Activated T-cell treated with anti-CD3 and anti-CD28 coated beads for 48 hours (primary cell): ENCODE data around the gene TEAD2.

Experiments
- DNase-seq: peaks from one replicate; pipeline ENCODE4 v3.0.0-alpha.2; 2020; ENCODE audit warnings: low read depth

The TEAD2 gene

GRCh38 chr19:49362048-49362928 is at the start of gene TEAD2:
Gene TEAD2, minus strand, starts transcription at chr19:49362416. Its CDS starts 2,341 bp downstream, at chr19:49360075.
- DNase-seq, result no peak

DNA sequence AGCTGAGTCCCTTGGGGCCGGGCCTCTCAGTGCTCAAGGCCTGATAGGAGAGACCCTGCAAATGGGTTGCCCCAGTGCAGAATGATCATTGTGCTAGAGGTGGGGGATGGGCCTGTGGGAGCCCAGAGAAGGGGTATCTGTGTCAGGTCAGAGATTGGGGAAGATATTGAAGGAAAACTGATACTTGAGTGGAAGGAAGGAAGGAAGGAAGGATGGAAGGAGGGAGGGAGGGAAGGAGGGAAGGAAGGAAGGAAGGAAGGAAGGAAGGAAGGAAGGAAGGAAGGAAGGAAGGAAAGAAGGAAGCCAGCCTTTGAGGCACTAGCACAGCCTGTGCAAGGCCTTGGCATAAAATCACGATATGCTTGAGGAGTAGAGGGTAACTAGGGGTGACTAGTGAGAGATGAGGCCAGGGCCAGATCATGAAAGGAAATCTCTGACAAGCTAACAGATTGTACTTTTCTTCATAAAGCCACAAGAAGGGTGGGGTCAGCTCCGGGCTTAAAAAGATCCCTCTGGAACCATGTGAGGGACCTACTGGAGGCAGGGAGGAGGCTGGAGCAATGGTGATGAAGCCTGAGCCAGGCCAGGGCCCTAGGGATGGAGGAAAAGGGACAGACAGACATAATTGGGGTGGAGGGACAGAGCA is 49.6 kb upstream of the TEAD2 start:
- DNase-seq, result no peak

- no peak for DNase-seq
Observed at GRCh38 chr19:49409441-49410029, 47.3 kb upstream of the TEAD2 start.

GRCh38 chr19:49408816-49409440 is 46.7 kb upstream of the TEAD2 start:
- DNase-seq, result no peak

DNA sequence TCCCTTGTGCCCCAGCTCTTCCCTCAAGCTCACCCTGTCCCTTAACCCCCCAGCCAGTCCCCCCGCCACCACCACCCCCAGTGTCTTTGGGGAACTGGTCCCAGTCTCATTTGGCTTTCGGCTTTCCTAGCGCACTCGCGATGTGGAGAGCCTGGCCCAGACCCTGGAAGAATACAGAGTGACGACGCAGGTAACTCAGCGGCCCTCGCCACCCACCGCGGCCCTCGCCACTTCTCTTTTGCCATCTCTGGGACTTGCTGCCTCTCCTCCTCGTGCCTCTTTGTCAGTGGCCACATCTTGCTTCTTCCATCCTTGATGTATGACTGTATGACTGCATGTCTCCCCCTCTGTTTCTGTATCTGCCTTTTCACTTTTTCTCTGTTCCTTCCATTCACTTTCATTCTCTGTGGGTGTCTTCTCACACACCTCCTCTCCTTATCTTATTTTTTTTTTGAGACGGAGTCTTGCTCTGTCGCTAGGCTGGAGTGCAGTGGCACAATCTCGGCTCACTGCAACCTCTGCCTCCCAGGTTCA is 45.3 kb upstream of the TEAD2 start:
- no peak for DNase-seq

DNA sequence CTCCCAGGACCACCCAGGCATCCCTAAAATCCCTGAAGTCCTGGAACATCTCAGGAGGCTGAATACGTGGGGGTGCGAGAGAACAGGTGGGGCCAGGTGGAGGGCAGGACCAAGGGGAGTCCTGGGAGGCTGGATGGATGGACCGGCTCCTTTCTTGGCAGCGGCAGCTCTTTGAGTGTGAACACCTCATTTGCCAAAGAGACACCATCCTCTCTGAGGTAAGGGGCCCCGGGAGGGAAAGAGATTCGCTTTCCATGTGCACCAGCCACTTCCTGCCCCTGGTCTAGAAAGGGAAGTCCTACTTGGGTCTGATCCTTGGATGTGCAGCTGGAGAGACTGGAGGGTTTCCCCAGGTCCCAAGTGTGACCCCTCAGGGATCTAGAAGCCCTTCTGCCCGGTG is 44.9 kb upstream of the TEAD2 start:
- no peak for DNase-seq

DNA sequence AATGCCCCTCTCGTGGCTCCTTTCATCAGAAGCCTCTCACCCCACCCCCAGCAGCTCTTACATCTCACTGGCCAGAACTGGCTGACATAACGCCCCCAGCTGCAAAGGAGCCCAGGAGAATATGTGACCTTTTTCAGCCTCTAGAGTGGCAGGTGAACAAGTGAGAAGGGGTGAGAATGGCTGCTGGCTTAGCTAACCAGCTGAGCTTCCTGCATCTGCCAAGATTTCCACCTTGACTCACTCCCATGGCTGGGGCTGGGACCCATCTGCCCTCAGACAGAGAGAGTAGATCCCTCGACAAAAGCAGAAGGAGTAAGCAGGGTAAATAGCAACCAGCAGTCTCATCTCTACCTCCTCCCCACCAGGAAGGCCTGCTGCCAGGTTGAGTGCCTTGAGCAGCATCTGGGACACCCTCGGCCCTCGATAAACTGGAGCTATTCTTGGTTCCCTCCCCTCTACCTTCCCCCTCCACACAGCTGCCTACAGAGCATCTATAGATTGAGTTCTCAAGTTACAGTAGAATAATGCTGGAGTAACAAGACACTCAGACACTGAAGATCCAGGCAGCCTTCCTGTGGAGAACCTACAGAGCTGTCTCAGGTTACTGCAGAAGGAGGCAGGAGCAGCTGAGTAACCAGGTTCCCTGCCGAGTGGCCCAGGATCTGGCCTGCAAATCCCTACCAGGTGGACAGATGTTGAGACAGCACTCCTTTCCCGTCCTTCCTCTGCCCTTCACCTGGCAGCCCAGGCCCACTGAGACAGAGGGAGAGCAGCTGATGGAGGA is 41.4 kb upstream of the TEAD2 start:
- DNase-seq, result no peak

DNA sequence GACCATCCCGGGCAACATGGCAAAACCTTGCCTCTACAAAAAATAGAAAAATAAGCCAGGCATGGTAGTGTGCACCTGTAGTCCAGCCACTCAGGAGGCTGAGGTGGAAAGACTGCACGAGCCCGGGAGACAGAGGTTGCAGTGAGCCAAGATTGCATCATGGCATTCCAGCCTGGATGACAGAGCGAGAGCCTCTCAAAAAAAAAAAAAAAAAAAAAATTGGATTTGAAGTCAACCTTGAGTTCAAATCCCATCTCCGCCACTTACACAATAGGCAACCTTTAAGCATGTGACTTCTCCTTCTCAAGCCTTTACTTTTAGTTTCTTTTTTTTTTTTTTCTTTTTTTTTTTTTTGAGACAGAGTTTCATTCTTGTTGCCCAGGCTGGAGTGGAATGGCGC is 37.8 kb upstream of the TEAD2 start:
- no peak for DNase-seq

DNA sequence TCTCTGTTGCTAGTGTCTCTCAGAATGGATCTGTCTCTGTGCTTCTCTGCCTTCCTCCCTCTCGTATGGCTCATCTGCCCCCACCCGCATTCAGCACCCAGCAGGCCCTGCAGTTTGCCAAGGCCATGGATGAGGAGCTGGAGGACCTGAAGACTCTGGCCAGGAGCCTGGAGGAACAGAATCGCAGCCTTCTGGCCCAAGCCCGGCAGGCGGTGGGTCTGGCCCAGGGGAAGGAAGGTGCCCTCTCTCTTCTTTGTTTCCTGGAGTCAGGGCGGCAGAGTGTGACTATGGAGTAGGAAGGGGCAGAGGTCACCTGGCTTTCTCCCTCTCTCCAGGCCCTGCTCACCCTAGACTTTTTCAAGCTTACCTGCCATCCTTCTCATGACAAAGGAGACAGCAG is 36.7 kb upstream of the TEAD2 start:
- no peak for DNase-seq

DNA sequence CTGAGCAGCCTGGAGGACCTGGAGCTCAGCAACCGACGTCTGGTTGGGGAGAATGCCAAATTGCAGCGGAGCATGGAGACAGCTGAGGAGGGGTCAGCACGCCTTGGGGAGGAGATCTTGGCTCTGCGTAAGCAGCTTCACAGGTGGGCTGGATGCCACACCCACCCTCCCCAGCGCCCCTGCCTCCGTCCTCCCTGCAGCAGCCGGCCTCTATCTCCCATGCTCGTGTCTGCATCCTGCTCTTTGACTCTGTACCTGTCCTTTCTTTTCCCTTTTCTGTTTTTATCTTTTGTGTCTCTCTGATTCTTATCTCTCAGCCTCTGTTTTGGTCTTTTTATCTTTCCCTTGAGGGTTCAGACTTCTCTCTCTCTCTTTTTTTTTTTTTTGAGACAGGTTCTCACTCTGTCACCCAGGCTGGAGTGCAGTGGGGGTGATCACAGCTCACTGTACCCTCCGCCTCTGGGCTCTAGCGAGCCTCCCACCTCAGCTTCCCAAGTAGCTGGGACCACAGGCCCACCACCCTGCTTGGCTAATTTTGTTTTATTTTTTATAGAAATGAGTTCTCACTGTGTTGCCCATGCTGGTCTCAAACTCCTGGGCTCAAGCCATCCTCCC is 35.9 kb upstream of the TEAD2 start:
- DNase-seq, result no peak

- DNase-seq, result no peak
Observed at GRCh38 chr19:49396738-49397505, 34.7 kb upstream of the TEAD2 start.

GRCh38 chr19:49395581-49396407 is 33.6 kb upstream of the TEAD2 start:
- no peak for DNase-seq

- DNase-seq, result no peak
Observed at GRCh38 chr19:49393881-49394280, 31.7 kb upstream of the TEAD2 start.

DNA sequence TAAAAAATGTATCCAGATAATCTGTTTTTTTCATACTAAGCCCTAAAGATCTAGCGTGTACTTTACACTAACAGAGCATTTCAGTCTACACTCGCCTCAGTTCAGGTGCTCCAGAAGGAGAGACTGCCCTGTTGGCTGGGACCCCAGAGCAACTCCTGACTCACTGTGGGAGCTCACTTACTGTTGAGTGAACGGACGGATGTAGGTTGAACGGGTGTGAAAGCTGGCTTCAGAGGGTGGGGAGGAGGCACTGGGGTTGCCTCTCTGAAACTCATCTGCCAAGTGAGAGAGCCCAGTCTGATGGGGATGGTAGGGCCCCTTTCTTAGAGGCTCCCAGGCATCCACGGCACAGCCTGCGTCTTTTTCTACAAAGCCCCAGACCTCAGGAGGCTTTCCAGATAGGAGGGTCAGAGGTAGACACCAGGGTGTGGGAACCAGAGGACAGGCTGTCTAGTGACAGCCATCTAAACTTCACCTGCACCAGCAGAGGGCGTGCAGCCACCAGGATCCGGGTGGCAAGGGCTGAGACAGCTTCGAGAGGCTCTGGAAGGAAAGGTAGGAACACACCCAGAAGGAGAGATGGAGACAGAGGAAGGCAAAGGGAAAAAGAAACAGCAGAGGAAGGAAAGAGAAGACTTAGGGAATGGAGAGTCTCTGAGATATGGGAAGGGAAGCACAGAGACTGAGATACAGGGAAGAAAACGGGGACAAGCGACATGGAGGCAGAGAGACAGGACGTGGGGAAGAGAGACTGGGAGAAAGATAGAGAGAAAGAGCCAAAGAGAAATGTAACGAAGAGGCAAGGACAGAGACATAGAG is 29.6 kb upstream of the TEAD2 start:
- peak; percentile 67 for DNase-seq

GRCh38 chr19:49390929-49391359 is 28.7 kb upstream of the TEAD2 start:
- DNase-seq, result no peak

GRCh38 chr19:49390131-49390928 is 28.1 kb upstream of the TEAD2 start:
- DNase-seq, result no peak

DNA sequence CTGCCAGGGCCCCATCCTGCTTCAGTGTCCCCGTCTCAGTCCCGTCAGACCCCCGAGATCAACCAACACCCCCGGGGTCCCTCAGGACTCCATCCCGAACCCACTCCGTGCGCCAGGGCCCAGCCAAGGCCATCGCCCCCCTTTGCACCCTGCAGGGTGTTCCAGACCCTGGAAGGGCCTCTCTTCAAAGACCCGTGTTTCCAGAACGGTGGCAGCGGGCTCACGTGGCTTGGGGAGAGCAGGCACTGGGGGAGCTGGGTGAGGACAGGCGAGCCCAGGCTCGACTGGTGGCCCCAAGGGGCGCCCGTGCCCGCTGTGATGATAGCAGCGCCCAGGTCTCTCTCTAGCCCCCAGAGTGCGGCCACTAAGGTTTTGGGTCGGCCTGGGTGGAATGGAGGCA is 27.2 kb upstream of the TEAD2 start:
- no peak for DNase-seq

- DNase-seq, result peak; percentile 88
Observed at GRCh38 chr19:49387936-49388372, 25.7 kb upstream of the TEAD2 start, which contains the start of gene KASH5. Gene KASH5, plus strand, starts transcription at chr19:49388249. Its CDS starts 2,635 bp downstream, at chr19:49390884.
